ENCODE results near the gene CYBA.

CYBA gene

DNA sequence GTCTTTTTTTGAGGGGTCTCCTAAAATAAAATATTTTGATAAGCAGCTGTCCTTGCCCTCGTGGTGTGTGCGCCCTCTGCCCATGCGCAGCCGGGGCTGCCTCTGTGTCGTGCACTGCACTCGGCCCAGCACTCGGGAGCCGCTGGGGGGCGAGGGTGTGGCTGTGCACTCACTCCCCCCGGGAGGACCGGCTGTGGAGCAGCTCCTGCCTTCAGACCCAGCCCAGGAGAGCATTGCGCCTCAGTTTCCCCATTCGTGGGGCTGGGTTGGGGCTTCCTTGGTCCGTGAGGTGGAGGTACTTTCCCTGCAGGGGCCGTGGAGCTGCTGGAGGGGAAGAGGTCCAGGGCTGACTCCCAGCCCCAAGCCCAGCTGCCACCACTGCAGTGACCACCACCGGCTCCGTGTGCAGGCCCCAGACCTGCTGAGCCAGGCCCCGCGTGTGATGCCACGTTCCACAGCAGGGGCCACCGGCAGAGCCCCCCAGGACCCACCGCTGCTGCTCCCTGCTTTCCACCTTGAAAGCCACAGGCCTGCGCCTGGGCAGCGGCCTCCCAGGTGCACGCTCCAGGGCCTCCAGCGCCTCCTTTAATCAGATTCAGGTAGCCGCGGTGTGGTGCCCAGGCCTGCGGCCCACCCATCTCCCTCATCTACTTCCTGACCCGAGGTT lies 18.8 kb downstream of the CYBA start:
- no peak for DNase-seq (ENCODE audit: low read depth, low spot score)

DNA sequence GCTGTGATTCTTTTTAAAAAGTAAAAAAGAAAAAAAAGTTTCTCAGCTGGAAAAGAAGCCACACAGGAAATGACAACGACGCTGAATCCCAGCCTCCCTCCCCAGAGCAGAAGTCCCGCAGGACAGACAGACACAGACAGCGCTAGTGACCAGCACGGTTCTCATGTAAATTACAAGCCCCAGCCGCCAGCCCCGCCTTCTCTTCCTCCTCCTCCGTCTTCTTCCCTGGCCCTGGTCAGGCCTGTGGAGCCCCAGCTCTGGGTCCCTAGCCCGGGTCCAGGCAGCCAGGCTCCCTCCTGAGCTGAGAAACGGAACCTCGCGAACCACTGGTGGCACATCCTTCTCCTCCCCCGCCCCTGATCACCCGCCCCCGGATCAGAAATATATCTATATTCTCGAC lies 19.5 kb downstream of the CYBA start:
- DNase-seq (ENCODE audit: low read depth, low spot score), result no peak

DNA sequence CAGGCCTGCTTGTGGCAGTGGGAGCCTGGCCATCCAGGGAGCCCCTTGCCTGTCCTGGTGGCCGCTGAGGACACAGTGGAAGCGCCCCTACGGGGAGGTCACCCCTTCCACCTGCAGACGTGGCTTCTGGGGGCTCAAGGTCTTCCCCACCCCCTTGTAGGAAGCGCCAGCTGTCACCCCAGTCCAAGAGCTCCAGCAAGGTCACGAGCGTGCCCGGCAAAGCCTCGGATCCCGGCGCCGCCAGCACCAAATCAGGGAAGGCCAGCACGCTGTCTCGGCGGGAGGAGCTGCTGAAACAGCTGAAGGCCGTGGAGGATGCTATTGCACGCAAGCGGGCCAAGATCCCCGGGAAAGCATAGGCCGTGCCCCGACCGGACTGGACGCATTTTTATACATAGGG lies 19.9 kb downstream of the CYBA start:
- DNase-seq (ENCODE audit: low read depth, low spot score), result no peak

DNA sequence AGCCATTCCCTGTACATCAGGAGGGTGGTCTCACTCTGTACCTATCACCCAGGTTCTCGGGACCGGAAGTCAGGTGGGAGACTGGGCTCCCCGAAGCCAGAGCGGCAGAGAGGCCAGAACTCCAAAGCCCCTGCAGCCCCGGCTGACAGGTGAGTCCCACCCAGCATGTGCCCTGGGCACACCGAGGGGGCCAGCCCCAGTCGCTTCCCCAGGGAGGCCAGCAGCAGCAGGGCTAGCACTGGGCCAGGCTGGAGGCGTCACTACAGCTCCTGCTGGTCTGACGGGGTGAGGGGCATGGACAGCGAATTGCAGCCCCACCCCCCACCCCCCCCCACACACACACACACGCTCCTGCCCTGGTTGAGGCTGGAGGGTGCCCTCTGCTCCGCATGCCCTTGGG lies 20.4 kb downstream of the CYBA start:
- no peak for DNase-seq (ENCODE audit: low read depth, low spot score)

DNA sequence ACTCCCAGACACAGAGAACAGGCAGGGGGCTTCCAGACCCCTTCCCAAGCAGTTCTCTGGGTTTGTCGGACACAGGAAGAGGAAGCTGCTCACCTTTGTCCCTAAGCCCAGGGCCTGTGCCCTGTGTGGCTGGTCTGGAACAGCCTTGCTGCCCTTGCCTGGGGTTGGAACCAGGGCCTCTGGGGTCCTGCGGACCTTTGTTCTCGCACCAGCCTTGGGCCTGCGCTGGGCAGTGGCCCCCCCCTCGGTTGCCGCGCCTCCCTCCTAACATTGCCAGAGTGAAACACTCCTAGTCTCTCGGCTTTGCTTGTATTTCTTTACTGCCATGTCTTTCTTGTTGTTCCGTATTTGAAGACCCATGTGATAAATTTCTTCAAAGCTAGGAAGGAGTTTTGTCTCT lies 21.0 kb downstream of the CYBA start:
- DNase-seq (ENCODE audit: low read depth, low spot score), result no peak

DNA sequence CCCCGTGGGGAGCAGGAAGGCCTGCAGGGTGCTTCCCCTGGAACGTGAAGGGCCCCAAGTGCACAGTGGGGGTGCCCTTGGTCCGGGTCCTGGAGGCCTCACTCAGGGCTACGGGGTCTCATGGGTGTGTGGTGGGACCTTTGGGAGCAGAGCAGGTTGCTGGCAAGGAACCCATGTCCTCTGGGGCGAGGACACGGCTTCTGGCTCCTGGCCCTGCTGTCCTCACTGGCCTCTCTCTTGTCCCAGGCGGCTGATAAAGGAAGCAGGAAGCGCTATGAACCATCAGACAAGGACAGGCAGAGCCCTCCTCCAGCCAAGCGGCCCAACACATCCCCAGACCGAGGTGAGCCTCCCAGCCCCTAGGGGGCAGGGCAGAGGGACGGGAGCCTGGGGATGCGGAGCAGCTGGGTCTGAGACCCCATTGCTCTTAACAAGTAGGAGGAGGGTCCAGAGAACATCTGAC lies 22.3 kb downstream of the CYBA start:
- no peak for DNase-seq (ENCODE audit: low read depth, low spot score)

DNA sequence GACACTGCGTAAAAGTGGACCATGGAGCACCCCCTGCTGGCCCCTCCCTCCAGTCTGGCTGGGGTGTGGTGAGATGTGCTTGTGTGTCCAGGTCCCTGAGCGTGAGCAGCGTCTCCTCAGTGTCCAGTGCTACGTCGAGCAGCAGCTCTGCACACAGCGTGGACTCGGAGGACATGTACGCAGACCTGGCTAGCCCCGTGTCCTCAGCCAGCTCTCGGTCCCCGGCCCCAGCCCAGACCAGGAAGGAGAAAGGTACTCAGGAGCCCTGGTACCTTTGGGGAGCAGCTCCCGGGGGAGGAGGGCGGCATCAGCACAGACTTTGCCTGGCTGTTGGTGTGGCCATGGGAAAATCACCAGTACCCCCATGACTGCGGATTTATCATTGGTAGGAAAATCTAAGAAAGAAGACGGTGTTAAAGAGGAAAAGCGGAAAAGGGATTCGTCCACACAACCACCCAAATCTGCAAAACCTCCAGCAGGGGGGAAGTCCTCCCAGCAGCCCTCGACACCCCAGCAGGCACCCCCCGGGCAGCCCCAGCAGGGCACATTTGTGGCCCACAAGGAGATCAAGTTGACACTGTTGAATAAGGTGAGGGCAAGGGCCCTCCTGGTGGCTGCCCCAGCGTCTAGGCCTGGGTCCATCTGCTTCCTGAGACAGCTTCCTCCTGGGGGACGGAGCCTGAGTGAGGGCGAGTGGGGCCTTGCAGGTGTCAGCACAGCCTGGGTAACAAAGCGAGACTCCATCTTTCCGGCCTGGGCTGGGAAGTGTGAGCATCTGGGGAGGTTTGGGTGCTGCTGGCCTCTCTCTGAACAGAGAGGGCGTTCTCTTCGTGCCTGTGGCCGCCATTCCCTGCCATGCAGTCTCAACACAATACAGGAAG lies 23.1 kb downstream of the CYBA start:
- DNase-seq (ENCODE audit: low read depth, low spot score), result no peak

DNA sequence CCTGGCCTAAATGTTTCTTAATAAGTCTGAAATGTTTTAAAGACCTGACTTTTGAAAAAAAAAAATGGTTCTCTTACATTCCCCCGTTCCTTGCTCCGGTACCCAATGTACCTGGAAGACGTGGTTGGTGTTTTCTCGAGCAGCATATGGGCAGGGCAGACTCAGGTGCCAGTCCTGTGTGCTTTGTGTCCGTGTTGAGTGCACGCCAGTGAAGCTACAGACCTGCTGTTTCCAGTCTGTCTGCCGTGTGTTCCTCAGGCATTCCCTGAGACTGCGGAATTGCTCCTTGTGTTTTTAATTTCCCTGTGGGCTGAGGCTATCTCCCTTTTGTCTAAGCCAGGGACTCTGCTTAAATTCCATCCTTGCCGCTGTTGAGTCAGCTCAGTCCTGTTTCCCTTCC lies 24.2 kb downstream of the CYBA start:
- no peak for DNase-seq (ENCODE audit: low read depth, low spot score)

DNA sequence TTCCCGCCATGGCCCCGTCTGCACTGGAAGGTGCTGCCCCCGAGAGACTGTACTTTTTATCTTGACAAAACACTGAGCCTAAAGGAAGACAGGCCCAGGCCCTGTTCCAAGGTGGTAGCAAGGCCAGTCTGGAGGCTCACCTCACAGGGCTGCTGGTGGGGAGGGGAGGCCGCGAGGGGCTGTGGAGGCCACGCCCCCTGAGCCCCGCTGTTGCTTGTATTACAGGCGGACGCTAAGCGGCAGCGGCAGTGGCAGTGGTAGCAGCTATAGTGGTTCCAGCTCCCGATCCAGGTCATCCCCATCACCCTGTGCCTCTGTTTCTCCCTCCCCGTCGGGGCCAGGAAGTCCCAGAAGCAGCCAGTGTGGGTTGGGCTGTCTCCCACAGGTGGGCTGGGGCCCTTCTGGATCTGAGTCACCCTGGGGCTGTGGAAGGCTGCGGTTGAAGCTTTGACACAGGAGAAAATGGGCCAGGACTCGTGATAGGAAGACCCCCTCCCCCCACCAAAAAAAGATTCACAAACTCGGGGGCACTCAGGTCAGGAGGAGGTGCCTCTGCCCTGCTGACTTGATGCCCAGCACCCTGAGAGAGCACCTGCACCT lies 25.8 kb downstream of the CYBA start:
- no peak for DNase-seq (ENCODE audit: low read depth, low spot score)

DNA sequence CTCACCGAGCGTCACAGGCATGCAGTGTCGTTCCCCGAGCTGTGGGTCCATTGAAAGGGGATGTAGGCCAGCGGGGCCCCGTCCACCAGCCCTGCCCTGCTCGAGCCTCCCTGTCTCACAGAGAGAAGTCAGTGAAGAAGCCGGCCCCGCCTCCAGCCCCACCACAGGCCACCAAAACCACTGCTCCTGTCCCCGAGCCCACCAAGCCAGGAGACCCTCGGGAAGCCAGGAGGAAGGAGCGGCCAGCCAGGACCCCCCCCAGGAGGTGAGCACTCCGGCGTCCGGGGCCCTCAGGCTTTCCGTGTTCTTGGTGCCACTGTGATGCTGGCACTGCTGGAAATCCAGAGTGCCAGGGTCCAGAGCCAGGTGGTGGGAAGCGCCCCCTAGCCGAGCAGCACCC lies 26.4 kb downstream of the CYBA start:
- DNase-seq (ENCODE audit: low read depth, low spot score), result no peak

DNA sequence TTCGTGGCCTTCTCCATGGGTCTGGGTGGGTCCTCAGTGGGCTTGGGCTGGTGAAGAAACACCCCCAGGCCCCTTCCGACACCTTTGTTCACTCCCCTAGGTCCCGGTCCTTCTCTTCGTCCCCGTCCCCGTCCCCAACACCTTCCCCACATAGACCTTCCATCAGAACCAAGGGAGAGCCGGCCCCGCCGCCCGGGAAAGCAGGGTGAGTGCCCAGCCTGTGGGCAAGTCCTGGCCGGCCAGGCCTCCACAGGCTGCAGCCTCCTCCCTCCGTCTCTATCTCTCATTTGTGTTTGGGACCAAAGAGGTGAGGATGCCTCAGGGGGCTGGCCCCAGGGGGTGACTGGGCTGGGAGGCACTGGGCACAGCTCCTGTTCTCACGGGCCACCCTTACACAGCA lies 27.0 kb downstream of the CYBA start:
- no peak for DNase-seq (ENCODE audit: low read depth, low spot score)

DNA sequence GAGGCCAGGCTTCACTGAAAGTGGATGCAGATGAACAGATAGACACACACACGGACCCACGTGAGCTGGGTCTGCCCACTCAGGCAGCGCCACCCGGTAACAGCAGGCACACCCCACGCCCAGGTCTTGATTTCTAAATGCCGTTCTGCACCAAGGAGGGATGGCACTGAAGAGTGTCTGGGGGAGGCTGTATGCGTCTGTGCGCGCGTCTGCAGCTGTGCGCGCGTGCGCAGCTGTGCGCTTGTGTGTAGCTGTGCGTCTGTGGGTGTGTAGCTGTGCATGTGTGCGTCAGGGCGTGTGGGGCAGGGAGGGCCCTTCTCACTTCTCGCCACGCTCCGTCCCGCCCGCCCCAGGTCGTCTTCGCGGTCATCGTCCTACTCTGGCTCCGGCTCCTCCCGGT lies 28.0 kb downstream of the CYBA start:
- DNase-seq (ENCODE audit: low read depth, low spot score), result no peak

DNA sequence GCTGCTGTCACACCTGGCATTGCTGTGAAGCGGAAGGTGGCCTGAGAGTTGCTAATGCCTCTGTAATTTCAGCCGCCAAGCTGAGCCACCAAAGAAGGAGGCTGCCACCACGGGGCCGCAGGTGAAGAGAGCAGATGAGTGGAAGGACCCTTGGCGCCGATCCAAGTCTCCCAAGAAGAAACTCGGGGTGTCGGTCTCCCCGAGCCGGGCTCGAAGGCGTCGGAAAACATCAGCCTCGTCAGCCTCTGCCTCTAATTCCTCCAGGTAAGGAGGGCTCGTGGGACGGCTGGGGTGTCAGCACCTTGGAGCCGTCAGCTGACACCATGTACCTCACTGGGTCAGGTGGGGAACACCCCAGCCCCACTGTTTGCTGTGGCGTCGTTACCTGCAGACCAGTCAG lies 28.7 kb downstream of the CYBA start:
- no peak for DNase-seq (ENCODE audit: low read depth, low spot score)

DNA sequence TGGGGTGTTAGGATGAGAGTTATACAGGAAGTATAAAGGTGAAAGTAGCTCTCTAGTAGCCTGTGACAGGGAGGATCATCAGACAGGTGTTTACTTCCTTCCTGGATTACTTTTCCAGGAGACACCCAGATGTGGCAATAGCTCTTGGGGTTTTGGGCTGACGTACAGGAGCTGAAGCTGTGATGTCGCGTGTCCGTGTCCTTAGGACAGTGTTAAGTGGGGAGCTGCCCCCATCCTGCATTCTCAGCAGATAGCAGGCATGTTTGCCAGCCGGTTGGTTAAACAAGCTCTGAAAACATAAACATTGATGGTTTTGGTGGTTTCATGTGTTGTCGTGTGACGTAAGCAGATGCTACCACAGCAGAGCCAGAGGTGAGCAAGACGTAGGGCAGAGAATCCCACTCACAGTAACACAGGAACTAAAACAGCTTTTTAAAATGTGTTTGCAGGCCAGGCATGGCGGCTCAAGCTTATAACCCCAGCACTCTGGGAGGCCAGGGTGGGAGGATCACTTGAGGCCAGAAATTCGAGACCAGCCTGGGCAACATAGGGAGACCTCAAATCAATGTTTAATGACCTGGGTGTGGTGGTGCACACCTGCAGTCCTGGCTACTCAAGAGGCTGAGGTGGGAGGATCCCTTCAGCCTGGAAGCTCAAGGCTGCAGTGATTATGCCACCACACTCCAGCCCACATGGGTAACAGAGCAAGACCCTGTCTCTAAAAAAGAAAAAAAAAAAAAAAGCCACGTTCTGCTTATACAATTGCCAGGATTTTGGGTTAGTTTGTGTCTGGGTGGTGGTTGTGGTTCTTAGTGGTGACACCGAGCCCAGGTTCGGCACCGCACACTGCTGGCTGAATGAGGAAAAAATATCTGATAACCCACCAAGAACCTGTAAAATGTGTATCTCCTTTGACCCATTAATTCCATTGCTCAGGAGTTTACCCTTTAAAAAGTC lies 30.7 kb downstream of the CYBA start:
- DNase-seq (ENCODE audit: low read depth, low spot score), result no peak

DNA sequence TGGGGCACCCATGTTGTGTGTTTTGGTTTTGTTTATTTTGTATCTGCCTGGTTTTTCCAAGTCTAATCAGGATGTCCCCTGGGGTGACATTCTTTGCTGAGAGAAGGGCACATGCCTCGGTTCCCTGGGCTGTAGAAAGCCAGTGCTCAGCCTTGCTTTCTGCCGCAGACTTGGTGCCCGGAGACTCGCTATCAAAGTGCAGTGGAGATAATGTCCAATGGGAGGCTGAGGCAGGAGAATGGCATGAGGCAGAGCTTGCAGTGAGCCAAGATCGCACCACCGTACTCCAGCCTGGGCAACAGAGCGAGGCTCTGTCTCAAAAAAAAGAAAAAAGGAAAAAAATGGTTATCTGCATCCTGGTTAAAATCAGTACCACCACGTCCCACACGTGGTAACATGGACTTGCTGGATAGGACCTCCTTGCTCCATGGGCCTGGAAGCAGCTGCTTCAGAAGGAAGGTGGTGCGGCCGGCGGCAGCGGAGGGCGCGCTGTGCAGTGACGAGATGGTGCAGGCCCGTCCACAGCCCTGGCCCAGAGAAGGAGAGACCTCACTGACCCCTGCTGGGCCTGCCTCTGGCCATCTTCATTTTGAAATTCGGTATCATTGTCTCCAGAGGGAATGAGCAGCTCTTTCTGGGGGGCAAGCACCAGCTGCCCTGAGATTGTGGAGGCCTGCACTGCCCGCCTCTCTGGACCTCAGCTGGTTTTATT lies 31.7 kb downstream of the CYBA start:
- DNase-seq (ENCODE audit: low read depth, low spot score), result no peak

DNA sequence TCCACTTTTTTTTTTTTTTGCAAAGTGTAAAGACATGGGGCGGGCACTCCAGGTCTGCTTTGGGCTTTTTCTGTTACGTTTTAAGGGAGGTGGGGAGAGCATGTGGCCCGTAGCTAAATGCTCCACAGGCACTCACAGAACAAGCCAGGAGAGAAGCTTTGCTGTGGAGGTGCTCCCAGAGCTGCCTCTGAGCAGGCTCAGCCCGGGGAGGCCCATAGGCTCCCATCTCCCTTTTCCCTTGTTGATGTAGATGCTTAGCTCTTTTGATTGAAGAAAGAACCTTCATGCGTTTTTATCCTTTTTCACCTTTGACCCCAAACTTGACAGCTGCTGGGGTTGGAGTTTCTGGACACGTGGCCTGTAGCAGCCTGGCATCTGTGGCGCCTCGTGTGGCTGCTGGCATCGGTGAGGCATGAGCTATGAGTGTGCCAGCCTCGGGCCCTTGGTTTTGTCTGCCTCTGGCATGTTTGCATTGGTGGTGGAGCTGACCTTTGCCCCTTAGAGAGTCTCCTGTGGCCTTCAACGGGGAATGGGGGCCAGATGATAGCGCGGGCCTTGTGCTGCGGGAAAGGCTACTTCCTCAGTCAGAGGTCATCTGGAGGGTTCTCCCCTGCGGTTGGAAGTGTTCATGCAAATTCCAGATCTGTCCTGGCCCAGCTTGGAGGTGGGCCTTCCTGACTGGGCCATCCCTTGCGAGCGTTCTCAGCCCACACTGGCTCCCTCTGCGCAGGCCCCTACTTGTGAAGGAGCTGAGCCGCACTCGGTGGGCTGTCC lies 32.5 kb downstream of the CYBA start:
- no peak for DNase-seq (ENCODE audit: low read depth, low spot score)

DNA sequence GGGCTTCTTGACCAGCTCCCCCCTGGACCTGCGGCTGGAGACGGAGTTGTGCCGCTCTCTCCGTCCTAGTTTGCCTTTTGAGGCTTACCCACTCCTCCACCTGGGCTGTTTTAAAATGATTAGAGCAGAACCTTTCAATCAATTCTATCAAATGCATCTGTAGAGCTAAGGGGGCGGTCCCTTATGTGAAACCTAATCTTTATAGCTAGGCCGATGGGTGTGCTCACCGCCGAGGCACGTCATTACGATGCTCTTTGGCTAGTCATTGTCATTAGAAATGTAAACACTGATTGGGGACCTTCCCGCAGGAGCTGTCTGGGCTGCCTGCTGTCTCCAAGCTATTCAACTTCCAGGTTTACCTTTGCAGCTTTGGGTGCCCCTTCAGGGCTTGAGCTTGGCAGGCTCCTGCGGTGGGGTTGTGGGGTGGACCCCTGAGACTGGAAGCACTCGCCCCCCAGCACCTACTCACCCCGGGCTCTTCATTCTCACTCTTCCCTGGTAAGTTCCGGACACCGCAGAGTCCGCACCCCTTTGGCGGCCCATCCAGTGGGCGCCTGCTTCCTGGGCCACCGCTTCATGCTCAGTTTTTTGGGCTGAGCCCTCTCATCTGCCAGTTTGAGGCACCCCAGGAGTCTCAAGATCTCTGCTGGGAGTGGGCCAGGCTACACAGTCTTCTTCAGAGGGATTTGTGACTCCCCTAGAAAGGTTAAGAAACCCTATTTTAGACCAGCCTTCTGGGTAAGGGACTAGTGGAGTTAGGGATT lies 33.4 kb downstream of the CYBA start:
- DNase-seq (ENCODE audit: low read depth, low spot score), result no peak

DNA sequence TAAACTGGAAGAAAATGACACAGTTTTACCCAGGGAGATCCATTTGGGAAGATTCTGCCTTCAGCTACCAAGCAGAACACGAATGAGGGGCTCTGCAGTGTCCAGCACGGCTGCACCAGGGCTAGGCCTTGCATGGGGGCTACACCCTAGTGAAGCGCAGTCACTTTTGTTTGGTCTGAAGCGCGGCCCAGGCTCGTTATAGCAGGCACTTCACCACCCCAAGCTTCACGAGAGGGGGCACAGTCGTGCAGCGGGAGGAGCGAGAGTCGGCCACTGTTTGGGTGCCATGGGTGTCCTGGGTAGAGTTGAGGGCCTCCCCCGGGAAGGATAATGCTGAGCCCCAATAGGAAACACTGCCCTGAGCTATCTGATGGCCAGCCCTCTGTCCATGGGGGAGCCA lies 34.1 kb downstream of the CYBA start:
- DNase-seq (ENCODE audit: low read depth, low spot score), result no peak

DNA sequence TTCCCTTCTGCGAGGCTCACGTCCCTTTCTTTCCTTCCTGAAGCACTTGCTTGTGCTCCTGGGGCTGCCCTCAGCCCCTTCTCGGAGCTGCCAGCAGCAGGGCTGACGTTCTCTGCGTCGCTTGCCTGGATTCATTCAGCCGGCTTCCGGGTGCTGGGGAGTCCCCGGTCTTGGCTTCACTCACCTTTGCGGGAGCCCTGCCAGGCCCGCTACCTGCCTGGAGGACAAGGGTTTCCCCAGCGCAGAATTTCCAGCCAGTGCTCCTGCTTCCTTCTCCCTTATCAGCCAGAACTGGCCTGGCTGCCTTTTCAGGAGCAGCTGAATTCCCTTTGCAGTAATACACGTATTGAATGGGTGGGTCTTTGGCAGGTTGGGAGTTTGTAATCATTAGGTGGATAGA lies 34.5 kb downstream of the CYBA start:
- no peak for DNase-seq (ENCODE audit: low read depth, low spot score)

Measured in activated naive CD8-positive, alpha-beta T cell treated with anti-CD3 and anti-CD28 coated beads, Interleukin-2, amount 50 U/mL, for 16 hours (primary cell).